Endothelial cell of umbilical vein (primary cell): ENCODE measurements around the gene KCNMA1. TPM values are rescaled to one million over a fixed set of nuclear protein-coding genes. Genes with fewer than 3 reads are reported as not detected.
A peak's percentile ranks its signal among the peaks of the same experiment; 100 is the strongest.

Experiments used
- BruUV-seq: library from RNA; stranded (reverse); fragments of 400-500 nt; replicated peaks from 2 replicates; lab custom pipeline; 2021; lab: Mats Ljungman, UMichigan
- CTCF ChIA-PET: fragments of 300-600, 350-600 bp; sonication (Branson Sonifier 250); formaldehyde crosslinking; loops from one replicate; lab custom pipeline; 2021; ENCODE audit warnings: antibody characterized with exemption, inconsistent platforms; lab: Charles Lee
- POLR2A ChIA-PET: fragments of 300-600, 350-600 bp; sonication (Branson Sonifier 250); formaldehyde crosslinking; loops from one replicate; lab custom pipeline; 2021; ENCODE audit warnings: antibody characterized with exemption, inconsistent platforms; lab: Charles Lee
- DNase-seq: peaks from one replicate; pipeline ENCODE4 v3.0.0-alpha.2; 2011; ENCODE audit warnings: low read depth, low spot score
- FAIRE-seq: peaks from 2 replicates; lab custom pipeline; 2011; peaks lifted over from hg19 to GRCh38; lab: Jason Lieb, UNC
- H2AFZ ChIP-seq: 2 replicates; pipeline ENCODE4 v1.6.0; 2012; ENCODE audit warnings: low read depth, low read length, control low read depth, inconsistent platforms
- H3K27ac ChIP-seq: 2 replicates; pipeline ENCODE4 v1.5.1; 2011; ENCODE audit warnings: low read depth, mild to moderate bottlenecking, control low read depth, low read length, moderate library complexity; ENCODE audit not compliant: insufficient read depth
- H3K27me3 ChIP-seq, 2 experiments: 2 replicates each; pipeline versions ENCODE4 v1.6.0 to v1.6.1; 2011; ENCODE audit warnings: low read length in 2 of 2, mixed read lengths in 1 of 2; ENCODE audit not compliant: control insufficient read depth in 2 of 2, insufficient read depth in 2 of 2
- H3K36me3 ChIP-seq, 2 experiments: 2 replicates in 1 of 2; 3 replicates in 1 of 2; pipeline ENCODE4 v1.5.1; 2011; ENCODE audit warnings: low read length in 2 of 2, mild to moderate bottlenecking in 1 of 2, moderate library complexity in 1 of 2; ENCODE audit not compliant: control insufficient read depth in 2 of 2, insufficient read depth in 2 of 2; ENCODE audit errors: extremely low read depth in 1 of 2
- H3K4me1 ChIP-seq: 3 replicates; pipeline ENCODE4 v1.5.1; 2011; ENCODE audit warnings: mild to moderate bottlenecking, low read length; ENCODE audit not compliant: control insufficient read depth, insufficient read depth; ENCODE audit errors: extremely low read depth
- H3K4me2 ChIP-seq: 2 replicates; pipeline ENCODE4 v1.6.1; 2011; ENCODE audit warnings: low read length, control low read depth, mixed read lengths; ENCODE audit not compliant: insufficient read depth
- H3K4me3 ChIP-seq, 3 experiments: fragments of 200-600 bp in 1 of 3; sonication (generic), shearing (Covaris generic) in 1 of 3; replicated peaks in 1 of 3; 2 replicates each; pipeline ENCODE4 v1.5.1; 2011 to 2016; ENCODE audit warnings: control low read depth in 3 of 3, low read length in 3 of 3, mild to moderate bottlenecking in 2 of 3, inconsistent platforms in 1 of 3, low read depth in 1 of 3, moderate library complexity in 1 of 3; ENCODE audit not compliant: insufficient read depth in 1 of 3
- H3K79me2 ChIP-seq: 2 replicates; pipeline ENCODE4 v1.6.0; 2012; ENCODE audit warnings: low read length, inconsistent platforms; ENCODE audit not compliant: control insufficient read depth, insufficient read depth
- H3K9ac ChIP-seq: replicated peaks from 2 replicates; pipeline ENCODE3; 2011; ENCODE audit warnings: low read length, control low read depth; ENCODE audit not compliant: insufficient read depth; ENCODE audit errors: extremely low read depth
- H3K9me1 ChIP-seq: replicated peaks from 3 replicates; pipeline ENCODE4 v1.6.0; 2011; ENCODE audit warnings: mild to moderate bottlenecking, low read length; ENCODE audit not compliant: control insufficient read depth, insufficient read depth; ENCODE audit errors: extremely low read depth
- H3K9me3 ChIP-seq: replicated peaks from 2 replicates; pipeline ENCODE4 v1.5.1; 2012; ENCODE audit warnings: low read length, inconsistent platforms; ENCODE audit not compliant: control insufficient read depth, insufficient read depth
- H4K20me1 ChIP-seq: replicated peaks from 2 replicates; pipeline ENCODE3; 2011; ENCODE audit warnings: mild to moderate bottlenecking, low read length; ENCODE audit not compliant: control insufficient read depth, insufficient read depth; ENCODE audit errors: extremely low read depth
- CTCF ChIP-seq, 2 donors: IDR thresholded peaks; 1 replicate in 1 of 2; 2 replicates in 1 of 2; pipeline ENCODE4 v1.5.1; 2011; ENCODE audit warnings: low read length in 2 of 2, mild to moderate bottlenecking in 2 of 2, moderate library complexity in 2 of 2, control low read depth in 1 of 2, inconsistent platforms in 1 of 2, low read depth in 1 of 2; ENCODE audit not compliant: insufficient read depth in 1 of 2; ENCODE audit errors: extremely low read depth in 1 of 2
- EZH2 ChIP-seq: IDR thresholded peaks from 2 replicates; pipeline ENCODE4 v1.6.1; 2012; ENCODE audit warnings: borderline replicate concordance, low read depth, mild to moderate bottlenecking, moderate library complexity, low read length, inconsistent platforms; ENCODE audit not compliant: severe bottlenecking
- FOS ChIP-seq: IDR thresholded peaks from 2 replicates; pipeline ENCODE4 v1.6.1; 2011; ENCODE audit warnings: mild to moderate bottlenecking, low read length, moderate library complexity, borderline replicate concordance; ENCODE audit not compliant: insufficient read depth
- GATA2 ChIP-seq: IDR thresholded peaks from 2 replicates; pipeline ENCODE4 v1.7.0; 2011; ENCODE audit warnings: low read depth, mild to moderate bottlenecking, moderate library complexity, mixed read lengths, low read length; ENCODE audit not compliant: insufficient read length, insufficient read depth
- JUN ChIP-seq: IDR thresholded peaks from 2 replicates; pipeline ENCODE4 v1.6.1; 2011; ENCODE audit warnings: borderline replicate concordance, low read depth; ENCODE audit not compliant: insufficient read length, insufficient read depth
- MAX ChIP-seq: IDR thresholded peaks from 2 replicates; pipeline ENCODE4 v1.6.1; 2011; ENCODE audit not compliant: insufficient read depth, insufficient read length
- MYC ChIP-seq: IDR thresholded peaks from one replicate; pipeline ENCODE4 v1.6.1; 2011; ENCODE audit warnings: mild to moderate bottlenecking, low read depth, low read length
- POLR2A ChIP-seq: IDR thresholded peaks from 2 replicates; pipeline ENCODE4 v1.6.1; 2012; ENCODE audit warnings: low read depth, mild to moderate bottlenecking, control low read depth, low read length
- POLR2AphosphoS5 ChIP-seq: IDR thresholded peaks from 2 replicates; pipeline ENCODE4 v1.6.1; 2012; ENCODE audit warnings: low read depth, mild to moderate bottlenecking, control low read depth, low read length, moderate library complexity; ENCODE audit not compliant: insufficient read depth
- dilution Hi-C: fragments of 300-500 bp; cut with MboI; formaldehyde crosslinking; loops from one replicate; pipeline ENCODE4 v1.15.0; 2019; ENCODE audit warnings: low sequenced_read_pairs; ENCODE audit not compliant: extremely low pct_ligation_motif_present
- intact Hi-C: fragments of 100-400 bp; cut with micrococcal nuclease; formaldehyde crosslinking; loops from one replicate; pipeline ENCODE4 v1.10.0; 2022
- polyA plus RNA-seq, 4 experiments: library from polyadenylated mRNA; depleted of rRNA in 3 of 4; stranded (reverse) in 3 of 4; unstranded in 1 of 4; fragments of >200 nt; gene quantifications; 2 replicates each; pipeline versions ENCODE4 v1.2.1 to v1.2.3, GENCODE V29; 2011 to 2012; ENCODE audit warnings: missing spikeins in 1 of 4
- total RNA-seq: library from RNA; stranded (reverse); gene quantifications from 2 replicates; pipeline ENCODE4 v1.2.3, GENCODE V29; 2021

KCNMA1 gene
- total and polyA plus RNA-seq, 2 donors (not counting 3 experiments of a cell fraction or from before 2014, with no cell fraction given) = 0.10 to 0.82 TPM

- Histone ChIP-seq H3K4me3 (peak overlapping the region in 1 of 3 experiments; percentile 11), H4K20me1 (no peaks in the 10 kb centered on the region), H3K27me3 (peaks cover 0 to 9% of the 10 kb centered on the region in 2 experiments), H3K79me2 (no peaks in the 10 kb centered on the region), H3K9me1 (no peaks in the 10 kb centered on the region), H3K9ac (no peak overlapping the region), H3K9me3 (no peaks in the 10 kb centered on the region), H3K27ac (peak overlapping the region; percentile 72), H3K4me2 (peak overlapping the region; percentile 73), H3K4me1 (peaks cover 10% of the 10 kb centered on the region), H3K36me3 (no peaks in the 10 kb centered on the region), H2AFZ (no peak overlapping the region)
- intact Hi-C loops = no loop called here
- dilution Hi-C loops = no loop called here
- BruUV-seq = no TSS peak
- peak; percentile 57 for TF ChIP-seq FOS
- TF ChIP-seq GATA2 = no peak
- POLR2A ChIA-PET = no interaction called here
- CTCF ChIA-PET = interaction anchor here (0.7 to 2.6 kb wide), 9 partner anchors 9 to 552 kb away, joined by 3 to 12 read pairs (median 5); no protein-coding TSS in a partner anchor
- DNase-seq (peak; percentile 24), FAIRE-seq (no peak)
Measured at GRCh38 chr10:77205135-77205534, 432.5 kb downstream of the KCNMA1 start.

- Histone ChIP-seq H4K20me1 (no peaks in the 10 kb centered on the region), H3K4me1 (peaks cover 10% of the 10 kb centered on the region), H3K36me3 (no peaks in the 10 kb centered on the region), H3K4me3 (no peak overlapping the region), H3K9me1 (no peaks in the 10 kb centered on the region), H3K4me2 (peak overlapping the region; percentile 73), H3K9ac (no peak overlapping the region), H3K9me3 (no peaks in the 10 kb centered on the region), H3K27me3 (peaks cover 0 to 9% of the 10 kb centered on the region in 2 experiments), H3K27ac (no peak overlapping the region), H3K79me2 (no peaks in the 10 kb centered on the region), H2AFZ (no peak overlapping the region)
- FAIRE-seq = no peak
- CTCF ChIA-PET = interaction anchor here (0.8 to 2.6 kb wide), 5 partner anchors 8 to 431 kb away, joined by 3 to 12 read pairs (median 4); no protein-coding TSS in a partner anchor
- no peak for DNase-seq
- intact Hi-C loops = no loop called here
- TSS peak; percentile 48 for BruUV-seq
- TF ChIP-seq CTCF (IDR thresholded peaks at IDR 0.05; ENCODE audit: extremely low read depth in 1 of 2, insufficient read depth in 1 of 2, low read depth in 1 of 2, low read length in 2 of 2) = no peak
- TF ChIP-seq EZH2 = no peak
- no peak for TF ChIP-seq POLR2A
- no peak for TF ChIP-seq POLR2AphosphoS5
- no peak for TF ChIP-seq FOS
- no peak for TF ChIP-seq GATA2
- no peak for TF ChIP-seq MAX
- TF ChIP-seq JUN = no peak
- TF ChIP-seq MYC = no peak
- POLR2A ChIA-PET = no interaction called here
- dilution Hi-C loops = no loop called here
Measured at GRCh38 chr10:77204171-77204570, 433.4 kb downstream of the KCNMA1 start.
